Ovary (tissue), 9 donors: ENCODE measurements around the gene WDR1. TPM values are rescaled to one million over a fixed set of nuclear protein-coding genes. Genes with fewer than 3 reads are reported as not detected.

ENCODE experiments used
- DNase-seq, 5 donors: peaks; one replicate each; pipeline ENCODE4 v3.0.0-alpha.2; 2019 to 2020
- H3K27ac ChIP-seq, 2 donors: fragments of 200-600 bp; one replicate each; pipeline versions ENCODE4 v1.5.1 to v1.8.0; 2019 to 2022
- H3K27me3 ChIP-seq: fragments of 200-600 bp; one replicate; pipeline ENCODE4 v1.8.0; 2022
- H3K36me3 ChIP-seq: fragments of 200-600 bp; sonication (generic); one replicate; pipeline ENCODE4 v1.5.1; 2019
- H3K4me1 ChIP-seq: one replicate; pipeline ENCODE4 v1.8.1; 2013; ENCODE audit warnings: mild to moderate bottlenecking, moderate library complexity; ENCODE audit not compliant: insufficient read depth
- H3K4me3 ChIP-seq: fragments of 200-600 bp; sonication (generic); one replicate; pipeline ENCODE4 v1.5.1; 2017
- H3K9me3 ChIP-seq, 2 donors: fragments of 200-600 bp in 1 of 2; sonication (generic) in 1 of 2; one replicate each; pipeline versions ENCODE4 v1.5.1 to v1.8.1; 2013 to 2019; ENCODE audit warnings: mild to moderate bottlenecking in 1 of 2, moderate library complexity in 1 of 2
- CTCF ChIP-seq, 3 donors: fragments of 450-650 bp in 2 of 3; fragments of 200-600 bp in 1 of 3; IDR thresholded peaks; one replicate each; pipeline versions ENCODE4 v1.5.1 to v1.8.0; 2016 to 2022; ENCODE audit warnings: antibody characterized with exemption in 3 of 3, mild to moderate bottlenecking in 1 of 3
- EP300 ChIP-seq: sonication (generic); formaldehyde crosslinking; IDR thresholded peaks from one replicate; pipeline ENCODE4 v1.6.1; 2017; ENCODE audit warnings: antibody characterized with exemption
- POLR2A ChIP-seq: fragments of 450-650 bp; IDR thresholded peaks from one replicate; pipeline ENCODE4 v1.6.1; 2017; ENCODE audit warnings: antibody characterized with exemption, mild to moderate bottlenecking, moderate library complexity
- WGBS, 3 donors: extraction: QIAGEN DNeasy Blood & Tissue Kit in 1 of 3; methylation state at CpG; one replicate each; pipeline versions ENCODE4 v1.1.5 to v1.1.7; 2013 to 2017; 5-methylcytosine and 5-hydroxymethylcytosine counted together
- intact Hi-C, 4 donors: fragments of 100-400 bp; cut with DNase I; formaldehyde crosslinking; loops; one replicate each; pipeline versions ENCODE4 v1.11.0 to v1.15.1; 2022 to 2023
- polyA plus RNA-seq, 2 donors: library from polyadenylated mRNA; stranded (reverse); fragments of 200-250 nt in 1 of 2; fragments of 350-450 nt in 1 of 2; fragmentation: Illumina TruSeq in 1 of 2; extraction: RNeasy Lipid Tissue Mini Kit (QIAGEN cat#74804) in 1 of 2; gene quantifications; one replicate each; pipeline ENCODE4 v1.2.3, GENCODE V29; 2013 to 2014
- total RNA-seq, 7 donors: library from RNA; depleted of rRNA in 2 of 7; stranded (reverse); fragments of >200 nt in 2 of 7; fragmentation: NEBNext Ultra II Directional in 3 of 7; extraction: Animal tissue kit (Norgen Biotek cat#: 25700) in 3 of 7; gene quantifications; one replicate each; pipeline versions ENCODE4 v1.1.0 to v1.2.4, GENCODE V29; 2016 to 2023
- donor health status: DM: no; HTN: no; CAD: no; lungs with moderate emphysema.
- donor health status: DM: no; HTN: no; CAD: no.
- donor health status: Bipolar disorder and iron deficiency.
- donor health status: DM: yes; HTN: yes; CAD: no.
- donor health status: DM: no; HTN: no; CAD: no.
- donor health status: DM: yes; HTN: yes; CAD: no.

The WDR1 gene
- total and polyA plus RNA-seq, 9 donors, result 67.2 to 352 (median 260) TPM

- no peak for TF ChIP-seq CTCF (IDR thresholded peaks at IDR 0.05)
- TF ChIP-seq POLR2A, result no peak
- no peak for TF ChIP-seq EP300
- no peaks in the 10 kb centered on the region for H3K36me3 ChIP-seq
- H3K4me1 ChIP-seq, result no peaks in the 10 kb centered on the region
- H3K27me3 ChIP-seq, result no peaks in the 10 kb centered on the region
- intact Hi-C loops, result no loop called here
- WGBS, 3 donors, result 90 to 93% (median 93%) methylated on average over 5 of the region's 5 CpGs
- H3K4me3 ChIP-seq, result no peak overlapping the region
- no peak overlapping the region for H3K27ac ChIP-seq
- no peak for DNase-seq
- no peaks in the 10 kb centered on the region for H3K9me3 ChIP-seq
These were observed 68.6 kb downstream of the WDR1 start for GRCh38 chr4:10047967-10048366.

- Histone ChIP-seq H3K36me3 (no peaks in the 10 kb centered on the region), H3K27ac (no peak overlapping the region), H3K4me3 (no peak overlapping the region), H3K4me1 (no peaks in the 10 kb centered on the region), H3K9me3 (no peaks in the 10 kb centered on the region), H3K27me3 (no peaks in the 10 kb centered on the region)
- intact Hi-C loops, result no loop called here
- DNase-seq, result no peak
- TF ChIP-seq CTCF (IDR thresholded peaks at IDR 0.05) (no peak), POLR2A (no peak), EP300 (no peak)
- 71 to 83% (median 74%) methylated on average over 3 of the region's 3 CpGs for WGBS, 3 donors
These were observed 70.1 kb downstream of the WDR1 start for GRCh38 chr4:10046471-10046870.

- H3K27me3 ChIP-seq, result no peaks in the 10 kb centered on the region
- TF ChIP-seq EP300, result no peak
- no peak for TF ChIP-seq POLR2A
- TF ChIP-seq CTCF (IDR thresholded peaks at IDR 0.05), result no peak
- H3K36me3 ChIP-seq, result no peaks in the 10 kb centered on the region
- no peaks in the 10 kb centered on the region for H3K9me3 ChIP-seq
- H3K27ac ChIP-seq, result no peak overlapping the region
- WGBS, 3 donors, result 54 to 78% (median 61%) methylated on average over 1 of the region's 1 CpG
- no peak for DNase-seq
- H3K4me3 ChIP-seq, result no peak overlapping the region
- intact Hi-C loops, result no loop called here
- no peaks in the 10 kb centered on the region for H3K4me1 ChIP-seq
These were observed 71.1 kb downstream of the WDR1 start for GRCh38 chr4:10045481-10045880.

- intact Hi-C loops, result no loop called here
- 78 to 85% (median 80%) methylated on average over 6 of the region's 6 CpGs for WGBS, 3 donors
- H3K27me3 ChIP-seq, result no peaks in the 10 kb centered on the region
These were observed 75.6 kb downstream of the WDR1 start for GRCh38 chr4:10041036-10041435.

More at GRCh38 chr4:10041036-10041435, 75.6 kb downstream of the WDR1 start:
- no peak overlapping the region for H3K27ac ChIP-seq
- H3K4me1 ChIP-seq, result no peaks in the 10 kb centered on the region
- no peaks in the 10 kb centered on the region for H3K36me3 ChIP-seq
- H3K4me3 ChIP-seq, result no peak overlapping the region
- DNase-seq, result no peak
- no peak for TF ChIP-seq CTCF (IDR thresholded peaks at IDR 0.05)
- TF ChIP-seq POLR2A, result no peak
- no peak for TF ChIP-seq EP300
- H3K9me3 ChIP-seq, result no peaks in the 10 kb centered on the region
